Fibroblast of the aortic adventitia (primary cell): ENCODE results near the gene RAB20. TPM values are rescaled to one million over a fixed set of nuclear protein-coding genes. Genes with fewer than 3 reads are reported as not detected.

ENCODE experiments used
- DNase-seq: peaks from one replicate; pipeline ENCODE4 v3.0.0-alpha.2; 2010; ENCODE audit warnings: low read depth
- H3K4me3 ChIP-seq: 2 replicates; pipeline ENCODE4 v1.5.1; 2011; ENCODE audit warnings: low read depth, mild to moderate bottlenecking, control low read depth, low read length, moderate library complexity
- total RNA-seq: library from RNA; depleted of rRNA; stranded (reverse); fragments of >200 nt; gene quantifications from 2 replicates; pipeline ENCODE4 v1.2.3, GENCODE V29; 2012; ENCODE audit warnings: low replicate concordance
- TF ChIP-seq, protein P1 (sequence below): IDR thresholded peaks from 2 replicates; pipeline ENCODE4 v1.5.1; 2011; ENCODE audit warnings: mild to moderate bottlenecking, low read length, control low read depth, inconsistent platforms; ENCODE audit not compliant: insufficient read depth

The RAB20 gene
- total RNA-seq, 1 donor, result 1.6 TPM

DNA sequence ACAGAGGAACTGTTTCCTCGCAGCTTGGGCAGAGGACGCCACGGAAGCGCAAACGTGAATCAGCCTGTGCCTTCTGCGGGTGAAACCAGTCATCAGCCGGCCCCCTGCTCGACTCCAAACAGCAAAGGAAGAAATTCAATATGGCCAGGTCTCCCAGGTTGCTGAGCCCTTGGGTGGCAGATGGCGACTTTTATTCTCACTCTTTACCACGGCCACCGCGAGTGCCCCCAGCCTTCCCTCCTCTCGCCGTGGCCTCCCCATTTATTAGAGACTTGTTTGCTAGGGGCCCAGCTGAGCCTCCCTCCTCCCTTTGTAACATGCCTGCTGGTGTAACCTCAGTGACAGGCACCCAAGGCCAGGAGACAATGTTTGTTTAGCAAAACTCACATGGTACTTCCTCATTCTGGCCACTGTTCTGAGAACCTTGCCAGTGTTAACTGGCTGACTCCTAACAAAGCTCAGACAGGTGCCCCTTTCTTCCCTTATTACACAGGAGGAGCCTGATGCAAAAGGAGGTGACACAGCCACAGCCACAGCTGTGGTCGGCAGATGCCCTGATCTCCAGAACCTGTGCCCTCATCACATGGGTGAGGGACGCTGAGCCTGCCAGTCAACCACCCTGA is 5.8 kb downstream of the RAB20 start:
- no peak for DNase-seq
- H3K4me3 ChIP-seq, result no peak overlapping the region
- TF ChIP-seq, protein P1, sequence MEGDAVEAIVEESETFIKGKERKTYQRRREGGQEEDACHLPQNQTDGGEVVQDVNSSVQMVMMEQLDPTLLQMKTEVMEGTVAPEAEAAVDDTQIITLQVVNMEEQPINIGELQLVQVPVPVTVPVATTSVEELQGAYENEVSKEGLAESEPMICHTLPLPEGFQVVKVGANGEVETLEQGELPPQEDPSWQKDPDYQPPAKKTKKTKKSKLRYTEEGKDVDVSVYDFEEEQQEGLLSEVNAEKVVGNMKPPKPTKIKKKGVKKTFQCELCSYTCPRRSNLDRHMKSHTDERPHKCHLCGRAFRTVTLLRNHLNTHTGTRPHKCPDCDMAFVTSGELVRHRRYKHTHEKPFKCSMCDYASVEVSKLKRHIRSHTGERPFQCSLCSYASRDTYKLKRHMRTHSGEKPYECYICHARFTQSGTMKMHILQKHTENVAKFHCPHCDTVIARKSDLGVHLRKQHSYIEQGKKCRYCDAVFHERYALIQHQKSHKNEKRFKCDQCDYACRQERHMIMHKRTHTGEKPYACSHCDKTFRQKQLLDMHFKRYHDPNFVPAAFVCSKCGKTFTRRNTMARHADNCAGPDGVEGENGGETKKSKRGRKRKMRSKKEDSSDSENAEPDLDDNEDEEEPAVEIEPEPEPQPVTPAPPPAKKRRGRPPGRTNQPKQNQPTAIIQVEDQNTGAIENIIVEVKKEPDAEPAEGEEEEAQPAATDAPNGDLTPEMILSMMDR, result no peak

DNA sequence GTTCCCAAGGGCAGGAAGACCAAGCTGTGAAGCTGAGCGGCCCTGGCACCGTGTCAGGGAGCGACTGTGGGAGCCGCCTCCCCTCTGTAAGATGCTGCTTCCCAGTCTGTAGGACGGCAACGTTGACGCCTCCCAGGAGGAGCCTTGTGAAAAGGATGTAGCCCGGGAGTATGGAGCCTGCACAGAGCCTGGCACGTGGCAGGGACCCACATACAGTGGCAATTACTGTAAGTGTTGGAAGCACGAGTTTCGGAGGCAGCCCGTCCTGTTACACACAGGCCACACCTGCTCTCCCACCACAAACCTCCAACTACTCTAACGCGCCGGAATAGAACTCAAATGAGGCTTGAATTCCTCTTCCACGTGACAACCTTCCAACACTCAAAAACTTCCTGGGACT is 6.6 kb downstream of the RAB20 start:
- no peak for DNase-seq
- TF ChIP-seq, protein P1, result no peak
- no peak overlapping the region for H3K4me3 ChIP-seq

DNA sequence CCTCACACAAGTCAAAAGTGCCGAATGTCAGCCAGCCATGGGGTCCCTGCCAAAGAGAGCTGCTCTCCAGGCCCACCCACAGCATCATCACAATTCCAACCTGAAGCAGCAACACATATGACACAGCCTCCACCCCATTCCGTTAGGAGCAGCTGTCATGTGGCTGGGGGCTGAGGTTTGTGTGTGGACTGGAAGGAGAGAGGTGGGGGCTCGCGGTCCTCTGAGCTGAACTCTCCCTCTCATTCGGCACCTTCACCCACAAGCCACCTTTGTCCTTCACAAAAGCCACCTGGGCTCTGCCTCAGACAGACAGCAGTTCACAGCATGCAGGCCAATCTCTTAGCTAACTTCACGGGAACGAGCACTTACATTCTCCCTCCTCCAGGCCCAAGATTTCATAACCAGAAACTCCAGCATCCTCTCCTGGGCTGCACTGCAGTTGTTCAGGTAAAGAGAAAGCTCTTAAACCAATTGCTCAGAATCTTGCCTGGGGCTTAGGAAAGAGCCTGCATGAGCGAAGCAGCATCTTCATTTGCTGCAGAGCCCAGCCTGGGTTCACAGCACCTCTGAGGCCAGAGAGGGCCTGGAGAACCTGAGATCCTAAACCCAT is 7.2 kb downstream of the RAB20 start:
- DNase-seq, result no peak
- TF ChIP-seq, protein P1, result no peak

DNA sequence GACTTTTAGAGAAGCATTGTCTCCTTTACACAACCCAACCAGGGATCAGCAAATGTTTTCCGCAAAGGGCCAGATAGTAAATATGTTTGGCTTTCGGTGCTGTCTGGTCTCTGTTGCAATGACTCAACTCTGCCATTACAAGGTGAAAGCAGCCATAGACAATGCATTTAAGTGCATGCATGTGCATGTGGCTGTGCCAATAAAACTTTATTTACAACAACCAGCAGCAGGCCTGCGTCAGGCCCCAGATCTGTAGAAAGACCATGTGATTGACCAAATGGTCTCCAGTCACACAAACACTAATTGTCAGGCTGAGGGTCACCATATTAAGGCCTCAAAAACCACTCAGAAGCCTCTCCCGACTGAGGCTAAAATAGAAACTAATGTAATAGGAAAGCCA is 8.1 kb downstream of the RAB20 start:
- DNase-seq, result no peak
- no peak overlapping the region for H3K4me3 ChIP-seq
- TF ChIP-seq, protein P1, result no peak

More for the DNA sequence above, 7.2 kb downstream of the RAB20 start:
- no peak overlapping the region for H3K4me3 ChIP-seq

DNA sequence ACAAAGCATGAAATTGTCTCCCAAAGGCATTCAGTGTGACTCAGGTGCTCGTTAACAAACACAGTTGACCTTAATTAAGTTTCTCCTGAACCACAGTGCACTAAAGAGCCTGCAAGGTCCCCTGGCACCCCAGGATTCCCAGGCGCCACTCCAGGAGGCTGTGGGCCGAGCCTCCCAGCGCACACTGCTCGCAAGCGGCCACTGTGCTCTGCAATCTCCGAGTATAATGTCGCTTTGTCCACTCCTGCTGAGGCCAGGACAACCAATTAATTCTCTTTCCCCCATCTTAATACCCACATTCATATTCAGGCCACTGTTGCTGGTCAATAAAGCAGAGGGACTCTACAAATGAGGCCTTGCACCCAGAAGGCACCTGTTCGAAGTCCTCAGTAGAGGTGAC is 8.8 kb downstream of the RAB20 start:
- TF ChIP-seq, protein P1, result no peak
- no peak for DNase-seq
- H3K4me3 ChIP-seq, result no peak overlapping the region

DNA sequence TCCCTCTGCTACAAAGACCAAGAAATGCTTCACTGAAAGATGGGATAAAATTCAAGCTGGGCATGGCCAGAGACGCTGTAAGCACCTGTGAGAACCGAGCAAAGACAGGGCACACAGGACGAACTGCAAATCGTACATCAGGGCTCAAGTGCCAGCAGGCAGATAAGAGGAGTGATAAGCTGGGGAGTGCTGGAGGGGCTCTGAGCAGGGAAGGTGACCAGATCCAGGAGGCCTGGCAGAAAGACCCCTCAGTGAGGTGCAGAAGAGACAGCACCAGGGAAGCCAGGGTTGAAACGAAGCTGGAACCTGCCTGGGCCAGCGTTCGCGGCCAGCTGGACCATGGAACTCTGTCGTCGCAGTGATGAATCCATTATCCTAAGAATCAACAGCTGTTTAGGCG is 10.2 kb downstream of the RAB20 start:
- no peak for DNase-seq
- TF ChIP-seq, protein P1, result no peak
- H3K4me3 ChIP-seq, result no peak overlapping the region

DNA sequence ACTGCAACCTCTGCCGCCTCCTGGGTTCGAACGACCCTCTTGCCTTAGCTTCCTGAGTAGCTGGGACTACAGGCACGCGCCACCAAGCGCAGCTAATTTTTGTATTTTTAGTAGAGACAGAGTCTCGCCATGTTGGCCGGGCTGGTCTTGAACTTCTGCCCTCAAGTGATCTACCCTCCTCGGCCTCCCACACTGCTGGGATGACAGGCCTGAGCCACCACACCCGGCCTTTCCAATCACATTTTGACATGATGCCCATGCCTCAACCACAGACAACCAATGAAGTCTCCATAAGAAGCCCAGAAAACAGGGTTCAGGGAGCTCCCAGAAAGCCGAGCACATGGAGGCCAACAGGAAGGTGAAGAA is 11.7 kb downstream of the RAB20 start:
- no peak for DNase-seq
- no peak overlapping the region for H3K4me3 ChIP-seq
- TF ChIP-seq, protein P1, result no peak
